Hepatocyte (in vitro differentiated cells): ENCODE measurements around the gene MUSK.

ENCODE experiments used
- EZH2 ChIP-seq: fragments of 200-600 bp; sonication (generic); IDR thresholded peaks from 2 replicates; pipeline ENCODE4 v1.6.1; 2016; ENCODE audit warnings: antibody characterized with exemption, mild to moderate bottlenecking, borderline replicate concordance
- TF ChIP-seq, protein P1 (sequence below): fragments of 200-600 bp; sonication (generic); IDR thresholded peaks from 2 replicates; pipeline ENCODE4 v1.5.1; 2016; ENCODE audit warnings: antibody characterized with exemption, mild to moderate bottlenecking; ENCODE audit not compliant: poor library complexity

DNA sequence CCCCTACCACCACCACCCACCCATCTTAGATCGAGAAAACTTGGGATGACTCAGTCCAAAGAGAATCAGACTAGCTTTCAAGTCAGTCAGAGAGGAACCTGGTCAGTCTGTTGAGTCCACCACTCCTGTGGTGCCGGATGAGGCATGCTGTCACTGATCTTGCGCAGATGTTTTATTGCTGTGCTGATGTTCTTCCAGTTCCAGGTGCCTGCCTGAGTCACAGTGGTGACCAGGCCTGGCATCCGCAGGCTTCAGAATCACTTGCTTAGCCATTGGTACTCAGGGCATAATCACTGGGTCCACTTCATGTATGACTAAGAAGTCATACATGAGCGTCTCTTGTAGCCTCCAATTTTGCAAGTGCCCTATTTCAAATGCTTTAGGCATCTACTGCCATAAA lies 114.1 kb downstream of the MUSK start:
- TF ChIP-seq, protein P1, sequence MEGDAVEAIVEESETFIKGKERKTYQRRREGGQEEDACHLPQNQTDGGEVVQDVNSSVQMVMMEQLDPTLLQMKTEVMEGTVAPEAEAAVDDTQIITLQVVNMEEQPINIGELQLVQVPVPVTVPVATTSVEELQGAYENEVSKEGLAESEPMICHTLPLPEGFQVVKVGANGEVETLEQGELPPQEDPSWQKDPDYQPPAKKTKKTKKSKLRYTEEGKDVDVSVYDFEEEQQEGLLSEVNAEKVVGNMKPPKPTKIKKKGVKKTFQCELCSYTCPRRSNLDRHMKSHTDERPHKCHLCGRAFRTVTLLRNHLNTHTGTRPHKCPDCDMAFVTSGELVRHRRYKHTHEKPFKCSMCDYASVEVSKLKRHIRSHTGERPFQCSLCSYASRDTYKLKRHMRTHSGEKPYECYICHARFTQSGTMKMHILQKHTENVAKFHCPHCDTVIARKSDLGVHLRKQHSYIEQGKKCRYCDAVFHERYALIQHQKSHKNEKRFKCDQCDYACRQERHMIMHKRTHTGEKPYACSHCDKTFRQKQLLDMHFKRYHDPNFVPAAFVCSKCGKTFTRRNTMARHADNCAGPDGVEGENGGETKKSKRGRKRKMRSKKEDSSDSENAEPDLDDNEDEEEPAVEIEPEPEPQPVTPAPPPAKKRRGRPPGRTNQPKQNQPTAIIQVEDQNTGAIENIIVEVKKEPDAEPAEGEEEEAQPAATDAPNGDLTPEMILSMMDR: no peak
- no peak for TF ChIP-seq EZH2
